ENCODE measurements around the gene MPPED1. TPM values are rescaled to one million over a fixed set of nuclear protein-coding genes. Genes with fewer than 3 reads are reported as not detected.

Gene MPPED1
- total RNA-seq, 1 experiment from 2014 or later, result not detected

Other genes starting within 250 kb of the MPPED1 start
- 50.6 and 61.7 TPM in 2 replicates for gene TTLL12, start 224.9 kb upstream of the MPPED1 start, total RNA-seq (2014; rRNA removed; shearing (Covaris generic); ENCODE audit: low replicate concordance)
- gene SCUBE1, start 68.6 kb upstream of the MPPED1 start, total RNA-seq (2014; rRNA removed; shearing (Covaris generic); ENCODE audit: low replicate concordance), result 0.05 and 0.16 TPM in 2 replicates

All from MG63 (cell line).